H1 (cell line): ENCODE results near the gene MOCS3. TPM values are rescaled to one million over a fixed set of nuclear protein-coding genes. Genes with fewer than 3 reads are reported as not detected.

Experiments
- CTCF ChIA-PET: fragments of 300-600 bp; sonication (Branson Sonifier 250); formaldehyde crosslinking; loops from one replicate; lab custom pipeline; 2021; ENCODE audit not compliant: partially characterized antibody; lab: Charles Lee
- POLR2A ChIA-PET: fragments of 300-600 bp; sonication (Branson Sonifier 250); formaldehyde crosslinking; loops from one replicate; lab custom pipeline; 2021; ENCODE audit warnings: inconsistent platforms; ENCODE audit not compliant: partially characterized antibody; lab: Charles Lee
- DNase-seq, 2 experiments: peaks; one replicate each; pipeline versions ENCODE4 v3.0.0 to v3.0.0-alpha.2; 2010 to 2022; ENCODE audit warnings: low spot score in 2 of 2, low read depth in 1 of 2, mixed read lengths in 1 of 2
- FAIRE-seq: peaks from 2 replicates; lab custom pipeline; 2011; peaks lifted over from hg19 to GRCh38; lab: Jason Lieb, UNC
- H2AFZ ChIP-seq: 2 replicates; pipeline ENCODE4 v1.8.1; 2012; ENCODE audit warnings: low read length, inconsistent platforms
- H2AK5ac ChIP-seq: 2 replicates; pipeline ENCODE4 v1.6.1; 2013; ENCODE audit warnings: low read depth, low read length
- H2BK120ac ChIP-seq: replicated peaks from 2 replicates; pipeline ENCODE3; 2013; ENCODE audit warnings: low read depth, low read length, inconsistent platforms
- H2BK12ac ChIP-seq: 2 replicates; pipeline ENCODE4 v1.6.1; 2013; ENCODE audit warnings: low read depth, low read length
- H2BK15ac ChIP-seq: 2 replicates; pipeline ENCODE4 v1.6.1; 2013; ENCODE audit warnings: low read length
- H2BK20ac ChIP-seq: 2 replicates; pipeline ENCODE4 v1.6.1; 2013; ENCODE audit warnings: low read length
- H2BK5ac ChIP-seq: 2 replicates; pipeline ENCODE4 v1.6.1; 2013; ENCODE audit warnings: low read depth, low read length
- H3K14ac ChIP-seq: 2 replicates; pipeline ENCODE4 v1.6.1; 2013; ENCODE audit warnings: inconsistent platforms; ENCODE audit not compliant: insufficient read length
- H3K18ac ChIP-seq: 2 replicates; pipeline ENCODE4 v1.6.1; 2013; ENCODE audit warnings: low read length; ENCODE audit errors: extremely low read depth
- H3K23ac ChIP-seq: 2 replicates; pipeline ENCODE4 v1.6.1; 2013; ENCODE audit warnings: inconsistent platforms; ENCODE audit not compliant: insufficient read length
- H3K23me2 ChIP-seq: 2 replicates; pipeline ENCODE4 v1.6.1; 2013; ENCODE audit warnings: low read depth, low read length
- H3K27ac ChIP-seq: 2 replicates; pipeline ENCODE4 v1.6.1; 2011; ENCODE audit warnings: low read depth, low read length, inconsistent platforms
- H3K27me3 ChIP-seq, 4 experiments: replicated peaks in 1 of 4; 1 replicate in 1 of 4; 2 replicates in 3 of 4; pipeline versions ENCODE4 v1.6.1 to v1.8.1; 2011 to 2013; ENCODE audit warnings: low read length in 3 of 4, mild to moderate bottlenecking in 3 of 4, inconsistent platforms in 2 of 4, mixed read lengths in 2 of 4, moderate library complexity in 1 of 4; ENCODE audit not compliant: control insufficient read depth in 3 of 4, insufficient read depth in 3 of 4; ENCODE audit errors: extremely low read depth in 1 of 4
- H3K36me3 ChIP-seq, 4 experiments: 2 replicates each; pipeline versions ENCODE4 v1.6.1 to v1.8.1; 2011 to 2013; ENCODE audit warnings: mild to moderate bottlenecking in 4 of 4, low read length in 3 of 4, moderate library complexity in 2 of 4, control low read depth in 1 of 4, inconsistent platforms in 1 of 4; ENCODE audit not compliant: insufficient read depth in 4 of 4, control insufficient read depth in 2 of 4
- H3K4ac ChIP-seq: replicated peaks from 2 replicates; pipeline ENCODE3; 2013; ENCODE audit warnings: low read length, low read depth, mixed read lengths, inconsistent platforms; ENCODE audit not compliant: insufficient read length
- H3K4me1 ChIP-seq, 4 experiments: replicated peaks in 1 of 4; 1 replicate in 1 of 4; 2 replicates in 3 of 4; pipeline versions ENCODE4 v1.6.1 to v1.8.1; 2011 to 2013; ENCODE audit warnings: low read length in 3 of 4, inconsistent platforms in 2 of 4, mixed read lengths in 1 of 4; ENCODE audit not compliant: insufficient read depth in 4 of 4, control insufficient read depth in 3 of 4
- H3K4me2 ChIP-seq, 2 experiments: 2 replicates each; pipeline versions ENCODE4 v1.6.1 to v1.8.1; 2011 to 2013; ENCODE audit warnings: low read depth in 2 of 2, low read length in 2 of 2, control low read depth in 1 of 2, inconsistent platforms in 1 of 2, mild to moderate bottlenecking in 1 of 2; ENCODE audit not compliant: insufficient read depth in 1 of 2
- H3K4me3 ChIP-seq, 4 experiments: fragments of 200-600, 300-600 bp in 1 of 4; sonication (generic), shearing (Covaris generic), sonication (Bioruptor Twin) in 1 of 4; 2 replicates each; pipeline versions ENCODE4 v1.5.1 to v1.8.1; 2011 to 2016; ENCODE audit warnings: low read length in 4 of 4, low read depth in 3 of 4, control low read depth in 2 of 4, inconsistent platforms in 2 of 4, mild to moderate bottlenecking in 2 of 4, mixed read lengths in 1 of 4, moderate library complexity in 1 of 4; ENCODE audit not compliant: insufficient read depth in 2 of 4; ENCODE audit errors: extremely low read depth in 1 of 4
- H3K56ac ChIP-seq: replicated peaks from 2 replicates; pipeline ENCODE3; 2013; ENCODE audit warnings: low read depth, mild to moderate bottlenecking, mixed read lengths, low read length, inconsistent platforms; ENCODE audit not compliant: insufficient read length
- H3K79me1 ChIP-seq: 2 replicates; pipeline ENCODE4 v1.6.1; 2013; ENCODE audit warnings: low read depth, low read length, control low read depth
- H3K79me2 ChIP-seq, 2 experiments: 2 replicates each; pipeline versions ENCODE4 v1.6.1 to v1.8.1; 2012 to 2013; ENCODE audit warnings: low read length in 2 of 2, mild to moderate bottlenecking in 2 of 2, inconsistent platforms in 1 of 2; ENCODE audit not compliant: insufficient read depth in 2 of 2, control insufficient read depth in 1 of 2
- H3K9ac ChIP-seq, 4 experiments: replicated peaks in 1 of 4; 1 replicate in 1 of 4; 2 replicates in 3 of 4; pipeline versions ENCODE4 v1.6.1 to v1.8.1; 2011 to 2013; ENCODE audit warnings: low read depth in 3 of 4, low read length in 3 of 4, control low read depth in 2 of 4, mild to moderate bottlenecking in 2 of 4, moderate library complexity in 2 of 4, inconsistent platforms in 1 of 4; ENCODE audit errors: extremely low read depth in 1 of 4
- H3K9me3 ChIP-seq, 2 experiments: 2 replicates each; pipeline versions ENCODE4 v1.6.1 to v1.8.1; 2012 to 2013; ENCODE audit warnings: mild to moderate bottlenecking in 2 of 2, moderate library complexity in 2 of 2, control low read depth in 1 of 2, inconsistent platforms in 1 of 2, low read depth in 1 of 2, low read length in 1 of 2, mixed read lengths in 1 of 2; ENCODE audit not compliant: insufficient read depth in 2 of 2
- H4K20me1 ChIP-seq, 2 experiments: replicated peaks in 1 of 2; 2 replicates each; pipeline versions ENCODE3 to v1.8.1; 2011 to 2013; ENCODE audit warnings: inconsistent platforms in 2 of 2, low read length in 2 of 2, mild to moderate bottlenecking in 1 of 2; ENCODE audit not compliant: insufficient read depth in 2 of 2, control insufficient read depth in 1 of 2
- H4K5ac ChIP-seq: 2 replicates; pipeline ENCODE4 v1.6.1; 2013; ENCODE audit warnings: low read length, low read depth, mixed read lengths, inconsistent platforms; ENCODE audit not compliant: insufficient read length
- H4K8ac ChIP-seq: 2 replicates; pipeline ENCODE4 v1.8.0; 2013; ENCODE audit warnings: mild to moderate bottlenecking, moderate library complexity, low read length, inconsistent platforms; ENCODE audit not compliant: insufficient read depth; ENCODE audit errors: extremely low read depth
- H4K91ac ChIP-seq: replicated peaks from 2 replicates; pipeline ENCODE3; 2013; ENCODE audit warnings: low read length, mixed read lengths, inconsistent platforms; ENCODE audit not compliant: insufficient read length
- BCL11A ChIP-seq, 2 experiments: IDR thresholded peaks; one replicate each; pipeline ENCODE4 v1.6.1; 2011; ENCODE audit warnings: low read depth in 2 of 2, low read length in 2 of 2, mild to moderate bottlenecking in 2 of 2
- CHD1 ChIP-seq: IDR thresholded peaks from 2 replicates; pipeline ENCODE4 v1.6.1; 2012; ENCODE audit warnings: low read depth, low read length, improper control_type of control experiment
- EGR1 ChIP-seq: IDR thresholded peaks from 2 replicates; pipeline ENCODE4 v1.6.1; 2011; ENCODE audit warnings: low read depth, low read length, borderline replicate concordance
- KDM1A ChIP-seq: fragments of 200-600, 300-600 bp; sonication (generic); IDR thresholded peaks from 2 replicates; pipeline ENCODE4 v1.7.1; 2016; ENCODE audit warnings: mild to moderate bottlenecking, low read length, borderline replicate concordance
- KDM4A ChIP-seq: IDR thresholded peaks from one replicate; pipeline ENCODE4 v1.7.1; 2012; ENCODE audit warnings: low read depth, mild to moderate bottlenecking, moderate library complexity, low read length, inconsistent platforms; ENCODE audit not compliant: severe bottlenecking
- KDM5A ChIP-seq: fragments of 200-600 bp; IDR thresholded peaks from 2 replicates; pipeline ENCODE4 v1.7.1; 2012; ENCODE audit warnings: mild to moderate bottlenecking, low read length, inconsistent platforms, mixed read lengths
- POLR2A ChIP-seq, 2 experiments: IDR thresholded peaks; 1 replicate in 1 of 2; 2 replicates in 1 of 2; pipeline ENCODE4 v1.6.1; 2011; ENCODE audit warnings: low read depth in 2 of 2, low read length in 2 of 2, mild to moderate bottlenecking in 2 of 2; ENCODE audit errors: control extremely low read depth in 1 of 2
- RAD21 ChIP-seq, 2 experiments: IDR thresholded peaks in 1 of 2; conservative IDR thresholded peaks in 1 of 2; 2 replicates each; pipeline ENCODE4 v1.6.1; 2011; ENCODE audit warnings: low read depth in 2 of 2, low read length in 2 of 2, improper control_type of control experiment in 1 of 2, inconsistent platforms in 1 of 2, mild to moderate bottlenecking in 1 of 2, moderate library complexity in 1 of 2
- RFX5 ChIP-seq: IDR thresholded peaks from 2 replicates; pipeline ENCODE4 v1.6.1; 2011; ENCODE audit warnings: low read depth, low read length, improper control_type of control experiment, borderline replicate concordance
- RNF2 ChIP-seq: fragments of 200-900, 300-1000 bp; sonication (generic); IDR thresholded peaks from 2 replicates; pipeline ENCODE4 v1.7.1; 2016; ENCODE audit warnings: borderline replicate concordance, low read depth, mild to moderate bottlenecking, antibody characterized with exemption, low read length; ENCODE audit not compliant: poor library complexity, severe bottlenecking; ENCODE audit errors: missing control alignments
- RXRA ChIP-seq: IDR thresholded peaks from 2 replicates; pipeline ENCODE4 v1.6.1; 2011; ENCODE audit warnings: low read depth, mild to moderate bottlenecking, low read length, moderate library complexity; ENCODE audit not compliant: insufficient read depth
- TAF1 ChIP-seq: IDR thresholded peaks from 2 replicates; pipeline ENCODE4 v1.6.1; 2011; ENCODE audit warnings: mild to moderate bottlenecking, low read depth, low read length
- TAF7 ChIP-seq: optimal IDR thresholded peaks from 2 replicates; pipeline ENCODE3; 2011; ENCODE audit warnings: low read depth, mild to moderate bottlenecking, inconsistent platforms, low read length, moderate library complexity, borderline replicate concordance
- TEAD4 ChIP-seq: IDR thresholded peaks from 2 replicates; pipeline ENCODE4 v1.6.1; 2012; ENCODE audit warnings: low read depth, low read length, inconsistent platforms, mixed read lengths
- YY1 ChIP-seq: IDR thresholded peaks from 2 replicates; pipeline ENCODE4 v1.6.1; 2011; ENCODE audit warnings: low read depth, mild to moderate bottlenecking, low read length
- WGBS, 2 experiments: shearing (Covaris generic) in 1 of 2; methylation state at CpG; one replicate each; pipeline versions ENCODE4 v1.1.6 to v1.1.7; 2013 to 2015; ENCODE audit warnings: low lambda C conversion rate in 2 of 2, mixed read lengths in 2 of 2, inconsistent platforms in 1 of 2, low coverage in 1 of 2, missing lambda C conversion rate in 1 of 2; ENCODE audit not compliant: insufficient replicate concordance in 2 of 2, insufficient coverage in 1 of 2, insufficient read length in 1 of 2; ENCODE audit errors: extremely low coverage in 1 of 2, missing lambda C conversion rate in 1 of 2; 5-methylcytosine and 5-hydroxymethylcytosine counted together
- polyA plus RNA-seq, 7 experiments: library from polyadenylated mRNA; depleted of rRNA in 3 of 7; stranded (reverse) in 5 of 7; unstranded in 2 of 7; fragments of >200 nt in 5 of 7; fragments of 200-250 nt in 2 of 7; gene quantifications; 1 replicate in 5 of 7; 2 replicates in 1 of 7; 4 replicates in 1 of 7; pipeline versions ENCODE4 v1.2.1 to v1.2.3, GENCODE V29; 2011 to 2013; ENCODE audit warnings: missing spikeins in 2 of 7, mixed read lengths in 2 of 7
- total RNA-seq: library from RNA; stranded (reverse); fragmentation: NEBNext Ultra II Directional; extraction: Animal tissue kit (Norgen Biotek cat#: 25700); gene quantifications from 2 replicates; pipeline ENCODE4 v1.2.1, GENCODE V29; 2021

Gene MOCS3
- total and polyA plus RNA-seq, 2 of the 8 experiments (the other 6 are each of a cell fraction or from before 2014, with no cell fraction given), result 6.2 to 6.3 TPM

DNA sequence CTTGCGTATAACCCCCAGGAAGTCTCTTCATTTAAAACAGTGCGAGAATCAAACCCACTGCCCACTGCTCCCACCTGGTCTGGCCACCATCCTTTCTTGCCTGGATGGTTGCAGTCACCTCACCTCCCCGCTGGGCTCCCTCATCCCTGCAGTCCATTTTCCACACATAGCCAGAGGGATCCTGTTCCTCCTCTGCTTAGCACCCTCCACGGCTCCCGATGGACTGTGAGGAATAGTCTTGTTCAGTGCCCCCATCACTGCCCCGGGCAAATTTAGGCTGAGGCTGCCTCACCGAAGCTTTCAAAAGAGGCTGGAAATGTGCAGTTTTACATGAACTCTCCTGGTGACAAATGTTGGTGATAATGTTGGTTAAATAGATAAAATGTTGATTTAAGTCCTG lies 46.6 kb downstream of the MOCS3 start:
- Histone ChIP-seq H2AK5ac (no peak overlapping the region), H3K18ac (no peak overlapping the region), H3K56ac (no peak overlapping the region), H2AFZ (no peak overlapping the region), H2BK15ac (no peak overlapping the region), H2BK5ac (no peak overlapping the region), H2BK12ac (no peak overlapping the region), H4K20me1 (no peaks in the 10 kb centered on the region), H3K79me2 (no peaks in the 10 kb centered on the region), H3K27ac (no peak overlapping the region), H3K9ac (no peak overlapping the region), H3K79me1 (no peaks in the 10 kb centered on the region), H3K14ac (no peak overlapping the region), H3K4me2 (no peak overlapping the region), H4K8ac (no peak overlapping the region), H3K23me2 (no peaks in the 10 kb centered on the region), H2BK120ac (no peak overlapping the region), H3K9me3 (no peaks in the 10 kb centered on the region), H3K36me3 (no peaks in the 10 kb centered on the region; a peak in 1 of 8 replicates), H4K91ac (no peak overlapping the region), H3K27me3 (no peaks in the 10 kb centered on the region), H3K4me1 (no peaks in the 10 kb centered on the region), H4K5ac (no peak overlapping the region), H3K4me3 (no peak overlapping the region), H2BK20ac (no peak overlapping the region), H3K23ac (no peak overlapping the region), H3K4ac (no peak overlapping the region)
- 91% methylated on average over 7 of the region's 7 CpGs; no CpG with 5 or more reads in 1 of the 2 experiments for WGBS, 2 experiments
- FAIRE-seq (no peak), DNase-seq (no peak)
- ChIA-PET POLR2A (interaction anchor here (2.0 kb wide), 1 partner anchor 12 kb away, joined by 5 read pairs; no protein-coding TSS in a partner anchor), CTCF (interaction anchor here (1.3 to 2.8 kb wide), 5 partner anchors 8 to 36 kb away, joined by 3 to 15 read pairs (median 10); no protein-coding TSS in a partner anchor)
- TF ChIP-seq RNF2 (no peak), TEAD4 (no peak), TAF7 (no peak), CHD1 (no peak), RFX5 (no peak), YY1 (no peak), KDM5A (no peak), RXRA (no peak), POLR2A (IDR thresholded peaks at IDR 0.05; ENCODE audit: control extremely low read depth in 1 of 2, low read depth in 2 of 2, low read length in 2 of 2) (no peak), BCL11A (IDR thresholded peaks at IDR 0.05; ENCODE audit: low read depth in 2 of 2, low read length in 2 of 2) (no peak), RAD21 (IDR thresholded peaks at IDR 0.05 in 1 of 2, conservative IDR thresholded peaks at IDR 0.05 in 1 of 2; ENCODE audit: low read depth in 2 of 2, low read length in 2 of 2) (no peak), KDM4A (no peak), KDM1A (no peak), TAF1 (no peak), EGR1 (no peak)
